ENCODE measurements around the gene CHRNA4. TPM values are rescaled to one million over a fixed set of nuclear protein-coding genes. Genes with fewer than 3 reads are reported as not detected.
"Not testable (repeated sequence)": the region's sequence is repeated elsewhere in the genome, so short reads cannot be mapped to it uniquely, and the experiment has no call there.

CHRNA4 gene
- total and polyA plus RNA-seq, 2 donors, result 0.79 TPM; not detected in 1

DNA sequence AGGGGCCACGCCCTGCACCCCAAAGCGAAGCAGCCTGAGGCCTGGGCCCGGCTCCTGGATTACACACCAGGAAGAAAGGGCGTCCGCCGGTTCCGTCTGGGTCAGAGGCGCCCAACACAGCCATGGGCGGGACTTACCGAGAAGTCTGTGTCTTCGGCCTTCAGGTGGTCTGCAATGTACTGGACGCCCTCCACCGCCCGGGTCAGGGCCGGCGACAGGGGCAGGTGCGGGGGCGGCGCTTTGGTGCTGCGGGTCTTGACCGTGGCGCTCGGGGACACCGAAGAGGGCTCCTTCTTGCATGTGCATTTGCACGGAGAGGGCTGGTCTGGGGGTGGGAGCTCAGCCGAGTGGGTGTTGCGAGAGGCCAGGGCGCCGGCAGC, 11.6 kb downstream of the CHRNA4 start:
- Histone ChIP-seq H3K4me3 (ENCODE audit: low read depth, low read length) (no peak overlapping the region), H3K36me3 (ENCODE audit: insufficient read depth) (no peaks in the 10 kb centered on the region), H3K4me1 (ENCODE audit: insufficient read depth) (no peaks in the 10 kb centered on the region), H3K27ac (ENCODE audit: low read depth) (no peak overlapping the region)
- WGBS, result 93% methylated on average over 29 of the region's 29 CpGs
- DNase-seq (ENCODE audit: extremely low spot score), result no peak

DNA sequence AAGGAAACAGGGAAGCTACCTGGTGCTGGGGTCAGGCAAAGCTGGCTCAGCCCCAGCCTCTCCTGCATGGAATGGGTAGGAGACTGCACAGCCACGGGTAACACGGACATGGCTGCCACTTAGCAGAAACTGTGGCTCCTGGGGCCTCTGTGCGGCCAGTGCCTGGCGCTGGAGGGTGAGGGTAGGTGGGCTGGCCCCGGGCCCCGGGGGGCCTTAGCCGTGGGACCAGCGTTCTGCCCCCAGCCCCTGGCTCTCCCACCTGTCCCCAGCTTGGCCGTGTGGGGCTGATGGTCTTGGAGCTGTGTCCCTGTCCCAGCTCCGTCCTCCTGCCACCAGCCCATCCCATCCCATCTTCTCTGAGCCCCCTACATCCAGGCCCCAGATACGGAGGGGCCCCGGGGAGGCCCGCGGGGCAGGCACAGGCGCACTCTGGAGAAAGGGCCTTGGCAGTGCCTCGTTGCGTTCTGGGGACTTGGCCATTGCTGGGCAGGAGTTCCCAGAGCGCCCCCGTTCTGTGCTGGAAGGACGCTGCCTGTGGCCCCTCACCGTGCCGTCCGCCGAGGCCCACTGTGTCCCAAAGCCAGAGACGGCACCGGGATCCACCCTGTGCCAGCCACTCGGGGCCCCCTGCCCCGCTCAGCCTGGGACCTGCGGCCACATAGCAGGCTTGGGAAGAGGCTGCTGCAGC, 12.2 kb downstream of the CHRNA4 start:
- Histone ChIP-seq H3K36me3 (ENCODE audit: insufficient read depth) (no peaks in the 10 kb centered on the region), H3K4me1 (ENCODE audit: insufficient read depth) (no peaks in the 10 kb centered on the region), H3K27ac (ENCODE audit: low read depth) (no peak overlapping the region), H3K4me3 (ENCODE audit: low read depth, low read length) (no peak overlapping the region)
- no peak for DNase-seq (ENCODE audit: extremely low spot score)
- WGBS, result 89% methylated on average over 29 of the region's 29 CpGs

DNA sequence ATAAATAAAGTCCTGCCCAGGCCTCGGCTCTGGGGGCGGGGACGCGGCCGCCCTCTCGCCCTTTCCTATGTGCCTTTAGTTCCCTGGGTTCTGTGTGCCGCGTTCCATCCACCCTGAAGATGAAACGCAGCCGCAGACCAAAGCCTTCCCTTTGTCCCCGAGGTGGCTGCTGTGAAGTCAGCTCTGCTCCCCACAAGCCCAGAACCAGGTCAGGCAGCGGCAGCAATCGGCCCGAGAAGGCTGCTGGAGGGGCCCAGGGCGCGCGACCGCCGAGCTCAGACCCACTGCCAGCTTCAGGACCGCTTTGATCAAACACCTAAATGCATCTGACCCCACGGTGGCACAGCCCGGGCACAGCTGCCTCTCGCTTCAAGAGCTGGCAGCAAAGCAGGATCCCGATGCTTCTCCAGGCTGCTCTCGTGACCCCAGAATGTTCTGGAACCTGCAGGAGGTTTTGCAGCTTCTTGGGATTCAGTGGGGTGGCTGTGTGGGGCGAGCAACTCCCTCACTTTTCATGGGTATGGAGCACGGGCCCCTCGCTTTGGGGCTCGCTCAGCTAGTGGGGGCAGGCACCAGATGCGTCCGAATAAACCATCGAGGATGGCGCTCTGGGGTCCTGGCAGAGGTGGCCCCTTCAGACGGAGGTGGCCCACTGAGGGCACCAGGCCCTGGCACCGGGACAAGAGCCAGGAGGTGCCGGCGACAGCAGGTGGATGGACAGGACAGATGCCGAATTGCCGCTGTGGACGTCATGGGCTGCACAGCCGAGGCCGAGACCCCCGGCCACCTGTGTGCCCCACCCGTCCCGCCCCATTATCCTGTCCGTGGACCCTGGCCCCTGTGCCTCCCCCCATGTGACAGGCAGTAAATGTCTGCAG, 13.0 kb downstream of the CHRNA4 start:
- Histone ChIP-seq H3K27ac (ENCODE audit: low read depth) (no peak overlapping the region), H3K4me3 (ENCODE audit: low read depth, low read length) (no peak overlapping the region), H3K36me3 (ENCODE audit: insufficient read depth) (no peaks in the 10 kb centered on the region), H3K4me1 (ENCODE audit: insufficient read depth) (no peaks in the 10 kb centered on the region)
- WGBS, result 88% methylated on average over 46 of the region's 46 CpGs
- no peak for DNase-seq (ENCODE audit: extremely low spot score)

DNA sequence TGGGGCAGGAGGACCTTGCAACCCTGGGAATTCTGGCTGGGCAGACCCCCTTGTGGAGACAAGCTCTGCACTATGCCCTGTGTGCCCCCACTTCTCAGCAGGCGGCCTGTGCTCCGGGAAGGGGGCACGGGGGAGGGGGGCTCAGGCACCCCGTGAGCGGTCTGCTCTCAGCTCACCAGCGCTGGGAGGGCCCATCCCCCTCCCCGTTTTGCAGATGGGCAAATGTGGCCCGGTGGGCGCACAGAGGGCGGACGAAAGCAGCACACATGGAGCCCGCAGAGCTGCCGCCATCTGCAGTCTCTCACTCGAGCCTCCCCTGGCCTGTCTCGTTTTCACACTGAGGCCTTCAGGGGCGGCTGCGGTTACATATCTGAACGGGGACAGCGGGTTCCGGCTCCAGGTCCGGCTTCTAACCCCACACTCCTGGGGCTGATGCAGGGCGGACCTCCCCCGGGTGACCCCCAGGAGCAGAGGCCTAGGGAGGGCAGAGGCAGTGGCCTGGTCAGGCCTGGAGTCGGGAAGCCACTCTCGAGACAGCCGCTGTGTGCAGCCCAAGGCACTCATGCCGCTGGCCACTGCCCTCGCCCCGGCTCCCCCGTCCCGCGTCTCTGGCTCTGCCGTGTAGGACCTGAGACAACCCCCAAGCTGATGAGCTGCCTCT, 13.9 kb downstream of the CHRNA4 start:
- H3K4me3 ChIP-seq (ENCODE audit: low read depth, low read length), result no peak overlapping the region
- no peak for DNase-seq (ENCODE audit: extremely low spot score)
- H3K27ac ChIP-seq (ENCODE audit: low read depth), result no peak overlapping the region
- WGBS, result 78% methylated on average over 33 of the region's 33 CpGs
- no peaks in the 10 kb centered on the region for H3K4me1 ChIP-seq (ENCODE audit: insufficient read depth)
- no peaks in the 10 kb centered on the region for H3K36me3 ChIP-seq (ENCODE audit: insufficient read depth)

DNA sequence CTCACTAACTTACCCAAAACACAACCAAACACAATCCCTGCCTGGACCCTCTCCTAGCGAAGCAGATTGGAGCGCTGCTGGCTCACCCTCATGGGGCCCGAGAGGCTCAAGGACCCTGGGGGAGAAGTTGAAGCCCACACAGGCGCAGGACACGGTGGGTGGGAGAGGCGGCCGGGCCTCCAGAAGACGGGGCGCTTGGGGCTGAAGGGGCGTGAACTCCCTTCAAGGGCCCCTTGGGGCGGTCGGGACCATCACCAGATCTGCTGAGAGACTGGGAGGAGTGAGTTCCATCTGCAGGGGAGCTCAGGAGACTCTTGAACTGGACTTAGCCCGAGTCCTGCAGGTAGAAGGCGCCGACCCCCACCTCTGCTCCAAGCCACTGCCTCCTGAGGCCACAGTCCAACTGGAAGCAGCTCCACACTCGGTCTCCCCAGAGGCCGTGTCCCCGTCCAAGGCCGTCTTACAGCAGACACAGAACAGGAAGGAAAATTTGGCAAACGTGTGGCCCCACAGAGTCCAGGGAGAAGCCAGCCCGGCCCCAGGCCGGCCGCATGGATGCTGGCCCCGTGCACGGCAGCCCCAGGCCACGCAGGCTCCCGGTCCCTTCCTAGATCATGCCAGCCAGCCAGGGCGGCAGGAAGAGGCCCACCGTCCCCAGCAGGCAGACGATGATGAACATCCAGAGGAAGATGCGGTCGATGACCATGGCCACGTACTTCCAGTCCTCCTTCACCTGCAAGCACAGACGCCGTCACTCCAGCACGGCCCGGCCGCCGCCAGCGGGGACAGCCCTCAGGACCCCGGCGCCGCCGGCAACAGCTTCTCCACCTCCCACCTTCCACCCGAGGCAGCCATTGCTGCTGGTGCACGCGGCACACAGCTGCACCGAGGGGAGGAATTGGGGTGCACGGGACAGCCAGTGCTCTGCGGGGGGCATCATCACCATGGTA, 14.7 kb downstream of the CHRNA4 start:
- Histone ChIP-seq H3K4me1 (ENCODE audit: insufficient read depth) (no peaks in the 10 kb centered on the region), H3K4me3 (ENCODE audit: low read depth, low read length) (no peak overlapping the region), H3K27ac (ENCODE audit: low read depth) (no peak overlapping the region), H3K36me3 (ENCODE audit: insufficient read depth) (no peaks in the 10 kb centered on the region)
- 67% methylated on average over 50 of the region's 50 CpGs for WGBS
- no peak for DNase-seq (ENCODE audit: extremely low spot score)

DNA sequence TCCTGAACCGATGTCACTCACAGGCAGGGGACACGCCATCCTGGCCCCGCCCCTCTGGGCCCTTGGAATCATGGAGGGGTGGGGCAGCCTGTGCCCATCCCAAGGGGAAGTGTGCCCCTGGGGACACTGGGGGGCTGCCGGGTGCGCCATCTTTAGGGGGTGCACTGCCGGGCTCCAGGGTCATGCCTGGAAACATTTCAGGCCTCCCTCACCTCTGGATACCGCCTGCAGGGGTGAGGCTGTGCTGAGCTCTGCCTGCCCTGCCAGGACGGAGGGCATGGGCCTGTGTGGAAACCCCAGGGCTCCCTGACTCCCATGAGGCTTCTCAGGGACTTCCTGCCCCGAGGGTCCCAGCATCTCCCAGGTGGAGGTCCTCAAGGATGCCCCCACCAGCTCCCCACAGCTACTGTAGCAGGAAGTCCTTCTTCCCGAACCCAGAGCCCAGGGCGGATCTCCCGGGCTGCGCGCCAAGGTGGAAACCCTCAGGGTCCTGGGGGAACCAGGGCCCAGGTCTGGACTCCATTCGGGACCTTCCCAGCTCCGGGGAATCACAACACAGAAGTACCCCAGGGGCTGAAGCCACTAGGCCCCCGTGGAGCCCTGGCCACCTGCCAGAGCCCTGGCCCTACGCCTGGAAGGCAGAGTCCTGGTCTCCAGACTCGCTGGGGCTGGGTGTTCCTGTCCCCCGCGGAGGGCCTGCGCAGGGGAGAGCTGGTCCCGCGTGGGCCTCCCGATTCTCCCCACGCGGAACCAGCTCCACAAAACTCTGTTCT, 15.6 kb downstream of the CHRNA4 start:
- Histone ChIP-seq H3K4me3 (ENCODE audit: low read depth, low read length) (no peak overlapping the region), H3K27ac (ENCODE audit: low read depth) (no peak overlapping the region), H3K4me1 (ENCODE audit: insufficient read depth) (no peaks in the 10 kb centered on the region), H3K36me3 (ENCODE audit: insufficient read depth) (no peaks in the 10 kb centered on the region)
- no peak for DNase-seq (ENCODE audit: extremely low spot score)
- WGBS, result 46% methylated on average over 27 of the region's 27 CpGs

DNA sequence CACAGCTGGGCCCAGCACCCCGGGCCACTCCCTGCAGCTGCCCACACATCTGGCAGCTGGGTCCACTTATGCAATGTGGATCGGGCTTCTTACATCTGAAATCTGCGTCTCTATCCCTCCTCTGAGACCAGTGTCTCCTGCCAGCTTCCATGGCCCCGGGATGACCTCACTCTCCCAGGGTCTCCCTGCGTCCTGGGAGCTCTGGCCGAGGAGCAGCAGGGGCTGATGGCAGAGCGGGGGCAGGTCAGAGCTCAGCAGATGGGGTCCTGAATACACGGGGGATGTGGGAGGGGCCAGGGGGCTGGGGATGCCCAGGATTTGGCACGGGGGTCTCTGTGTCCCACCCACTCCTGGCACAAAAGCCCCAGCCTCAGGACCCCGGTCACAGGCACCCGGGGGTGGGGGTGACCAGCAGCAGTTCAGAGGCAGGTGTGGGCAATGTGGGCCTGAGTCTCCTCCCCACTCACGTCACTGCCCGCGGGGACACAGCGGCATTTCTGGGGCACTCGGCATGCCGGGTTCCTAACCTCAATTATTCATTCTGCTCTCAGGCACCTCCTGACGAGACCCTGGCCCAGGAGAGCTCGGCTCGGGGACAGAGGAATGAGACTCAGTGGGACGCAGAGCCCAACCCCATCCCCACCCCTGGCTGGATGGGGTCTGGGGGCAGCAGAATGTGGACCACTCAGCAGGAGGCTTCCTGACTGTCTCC, 16.4 kb downstream of the CHRNA4 start:
- Histone ChIP-seq H3K4me1 (ENCODE audit: insufficient read depth) (no peaks in the 10 kb centered on the region), H3K4me3 (ENCODE audit: low read depth, low read length) (no peak overlapping the region), H3K36me3 (ENCODE audit: insufficient read depth) (no peaks in the 10 kb centered on the region), H3K27ac (ENCODE audit: low read depth) (no peak overlapping the region)
- DNase-seq (ENCODE audit: extremely low spot score), result no peak
- WGBS, result 52% methylated on average over 21 of the region's 21 CpGs

DNA sequence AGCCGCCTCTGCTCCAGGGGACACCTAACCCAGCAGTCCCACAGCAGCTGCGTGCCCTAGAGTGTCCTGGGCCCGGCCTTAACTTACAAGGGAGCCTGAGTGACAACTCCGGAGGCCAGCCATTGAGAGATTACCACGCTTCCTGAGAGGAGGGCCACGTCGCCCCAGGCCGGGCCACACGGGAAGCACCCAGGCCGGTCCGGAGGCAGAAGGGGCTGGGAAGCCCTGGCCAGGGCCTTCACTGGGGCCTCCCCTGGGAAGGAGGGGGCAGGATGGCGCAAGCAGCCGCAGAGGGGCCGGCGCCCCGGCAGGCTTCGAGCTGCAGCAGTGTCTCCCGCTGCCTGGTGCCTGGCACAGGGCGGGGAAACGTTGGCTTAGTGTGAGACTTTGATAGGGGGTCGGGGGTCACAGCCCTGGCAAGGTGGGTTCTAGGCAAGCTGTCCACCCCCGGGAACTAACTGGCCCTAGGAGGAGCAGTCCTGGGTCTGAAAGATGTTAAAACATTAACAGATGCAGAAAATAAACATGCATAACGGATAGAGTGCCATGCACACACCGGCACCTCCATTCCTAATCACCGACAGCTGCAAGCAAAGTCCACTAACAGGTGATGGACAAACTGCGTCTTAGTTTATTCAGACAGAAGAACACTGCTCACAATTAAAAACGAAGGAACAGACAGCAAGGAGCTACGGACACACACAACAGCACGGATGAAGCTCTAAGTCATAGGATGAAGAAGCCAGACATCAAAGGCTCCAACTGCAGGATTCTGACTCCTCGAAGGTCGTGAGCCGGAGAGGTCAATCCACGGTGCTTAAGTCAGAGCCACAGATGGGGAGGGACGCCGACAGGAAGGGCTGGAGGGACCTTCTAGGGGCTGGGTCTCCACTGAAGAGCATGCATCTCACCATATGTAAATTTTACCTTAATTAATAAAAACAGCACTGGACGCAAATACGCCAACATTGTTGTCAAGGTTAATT, 17.4 kb downstream of the CHRNA4 start:
- WGBS, result 54% methylated on average over 37 of the region's 37 CpGs
- DNase-seq (ENCODE audit: extremely low spot score), result no peak

DNA sequence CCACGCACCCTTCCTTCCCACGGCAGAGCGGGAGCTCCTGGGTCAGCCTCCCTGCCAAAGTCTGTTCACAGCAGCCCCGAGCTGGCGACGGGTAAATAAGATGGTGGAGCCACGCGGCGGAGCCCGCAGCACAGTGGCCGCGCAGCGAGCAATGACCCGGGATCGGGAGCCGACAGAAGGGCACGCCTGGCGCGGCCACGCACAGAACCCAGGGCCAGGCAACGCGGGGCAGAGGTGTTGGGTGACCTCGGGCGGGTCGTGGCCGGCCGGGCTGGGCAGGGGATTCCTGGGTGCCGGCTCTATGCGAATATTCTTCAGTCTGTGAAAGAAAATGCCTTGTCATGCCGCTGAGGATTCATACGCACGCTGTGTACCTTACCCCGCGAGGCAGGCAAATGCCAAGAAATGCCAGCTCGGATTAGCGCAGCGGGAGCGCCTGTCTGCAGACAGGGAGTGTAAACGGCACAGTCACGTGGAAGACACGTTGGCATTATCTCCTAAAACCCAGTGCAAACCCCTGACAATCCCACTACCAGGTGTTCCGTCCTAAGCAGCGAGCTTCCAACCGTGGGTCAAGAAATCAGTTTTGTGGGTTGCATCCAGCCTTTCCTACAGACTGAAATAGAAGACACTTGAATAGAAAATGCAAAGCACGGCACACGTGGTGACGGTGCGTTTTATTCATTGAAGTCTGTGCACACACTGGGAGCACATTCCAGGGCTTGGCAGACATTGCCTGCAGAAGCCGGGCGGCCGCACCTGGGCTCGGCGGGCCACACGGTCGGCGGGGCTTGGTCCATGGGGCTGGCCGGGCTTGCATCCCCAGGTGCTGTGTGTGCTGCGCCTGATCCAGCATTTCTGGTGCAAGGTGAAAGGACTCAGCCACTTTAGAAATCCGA, 18.3 kb downstream of the CHRNA4 start:
- no peaks in the 10 kb centered on the region for H3K4me1 ChIP-seq (ENCODE audit: insufficient read depth)
- no peaks in the 10 kb centered on the region for H3K36me3 ChIP-seq (ENCODE audit: insufficient read depth)
- no peak overlapping the region for H3K27ac ChIP-seq (ENCODE audit: low read depth)
- 90% methylated on average over 59 of the region's 59 CpGs for WGBS
- H3K4me3 ChIP-seq (ENCODE audit: low read depth, low read length), result no peak overlapping the region
- DNase-seq (ENCODE audit: extremely low spot score), result no peak

More for the DNA sequence above, 17.4 kb downstream of the CHRNA4 start:
- no peaks in the 10 kb centered on the region for H3K36me3 ChIP-seq (ENCODE audit: insufficient read depth)
- no peak overlapping the region for H3K4me3 ChIP-seq (ENCODE audit: low read depth, low read length)
- no peak overlapping the region for H3K27ac ChIP-seq (ENCODE audit: low read depth)
- no peaks in the 10 kb centered on the region for H3K4me1 ChIP-seq (ENCODE audit: insufficient read depth)

DNA sequence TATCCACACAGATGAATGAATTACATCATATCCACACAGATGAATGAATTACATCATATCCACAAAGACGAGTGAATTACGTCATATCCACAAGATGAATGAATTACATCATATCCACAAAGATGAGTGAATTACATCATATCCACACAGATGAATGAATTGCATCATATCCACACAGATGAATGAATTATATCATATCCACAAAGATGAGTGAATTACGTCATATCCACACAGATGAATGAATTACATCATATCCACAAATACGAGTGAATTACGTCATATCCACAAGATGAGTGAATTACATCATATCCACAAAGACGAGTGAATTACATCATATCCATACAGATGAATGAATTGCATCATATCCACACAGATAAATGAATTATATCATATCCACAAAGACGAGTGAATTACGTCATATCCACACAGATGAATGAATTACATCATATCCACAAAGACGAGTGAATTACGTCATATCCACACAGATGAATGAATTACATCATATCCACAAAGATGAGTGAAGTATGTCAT, 20.9 kb downstream of the CHRNA4 start:
- H3K36me3 ChIP-seq (ENCODE audit: insufficient read depth); DNase-seq (ENCODE audit: extremely low spot score): not testable (repeated sequence)
- 84% methylated on average over 10 of the region's 10 CpGs for WGBS

More for the DNA sequence above, 20.9 kb downstream of the CHRNA4 start:
- not testable (repeated sequence) for H3K4me1 ChIP-seq (ENCODE audit: insufficient read depth); H3K27ac ChIP-seq (ENCODE audit: low read depth); H3K4me3 ChIP-seq (ENCODE audit: low read depth, low read length)
